HG03439 (cell line): ENCODE measurements around the gene COL20A1.
"Not testable (repeated sequence)": the region's sequence is repeated elsewhere in the genome, so short reads cannot be mapped to it uniquely, and the experiment has no call there.

Source experiments
- ATAC-seq: cut with Tn5 transposase; IDR thresholded peaks from one replicate; pipeline ENCODE4 v1.9.1; 2021; ENCODE audit warnings: mild to moderate bottlenecking, moderate library complexity; ENCODE audit not compliant: unreplicated experiment

The COL20A1 gene

DNA sequence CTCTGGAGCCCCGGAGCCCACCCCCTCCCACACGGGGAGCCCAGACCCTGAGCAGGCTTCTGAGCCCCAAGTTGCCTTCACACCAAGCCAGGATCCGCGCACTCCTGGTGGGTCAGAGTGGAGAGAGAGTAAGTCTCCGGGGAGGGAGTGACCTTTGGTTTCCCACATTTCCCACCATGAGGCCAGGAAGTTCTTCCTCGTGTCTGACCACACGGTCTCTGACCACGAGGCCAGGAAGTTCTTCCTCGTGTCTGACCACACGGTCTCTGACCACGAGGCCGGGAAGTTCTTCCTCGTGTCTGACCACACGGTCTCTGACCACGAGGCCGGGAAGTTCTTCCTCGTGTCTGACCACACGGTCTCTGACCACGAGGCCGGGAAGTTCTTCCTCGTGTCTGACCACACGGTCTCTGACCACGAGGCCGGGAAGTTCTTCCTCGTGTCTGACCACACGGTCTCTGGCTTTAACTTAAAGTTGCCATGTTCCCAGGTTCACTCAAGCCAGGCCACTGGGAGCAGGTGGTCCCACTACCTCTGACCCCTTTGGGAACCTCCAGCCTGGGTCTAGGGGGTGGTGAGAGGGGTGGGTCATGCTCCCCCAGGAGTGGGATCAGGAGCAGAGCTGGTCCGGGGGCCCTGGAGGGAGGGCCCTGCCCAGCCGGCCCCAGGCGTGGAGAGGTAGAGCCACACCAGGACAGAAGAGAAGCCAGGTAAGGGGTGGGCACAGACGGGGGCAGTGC, 13.1 kb downstream of the COL20A1 start:
- not testable (repeated sequence) for ATAC-seq

DNA sequence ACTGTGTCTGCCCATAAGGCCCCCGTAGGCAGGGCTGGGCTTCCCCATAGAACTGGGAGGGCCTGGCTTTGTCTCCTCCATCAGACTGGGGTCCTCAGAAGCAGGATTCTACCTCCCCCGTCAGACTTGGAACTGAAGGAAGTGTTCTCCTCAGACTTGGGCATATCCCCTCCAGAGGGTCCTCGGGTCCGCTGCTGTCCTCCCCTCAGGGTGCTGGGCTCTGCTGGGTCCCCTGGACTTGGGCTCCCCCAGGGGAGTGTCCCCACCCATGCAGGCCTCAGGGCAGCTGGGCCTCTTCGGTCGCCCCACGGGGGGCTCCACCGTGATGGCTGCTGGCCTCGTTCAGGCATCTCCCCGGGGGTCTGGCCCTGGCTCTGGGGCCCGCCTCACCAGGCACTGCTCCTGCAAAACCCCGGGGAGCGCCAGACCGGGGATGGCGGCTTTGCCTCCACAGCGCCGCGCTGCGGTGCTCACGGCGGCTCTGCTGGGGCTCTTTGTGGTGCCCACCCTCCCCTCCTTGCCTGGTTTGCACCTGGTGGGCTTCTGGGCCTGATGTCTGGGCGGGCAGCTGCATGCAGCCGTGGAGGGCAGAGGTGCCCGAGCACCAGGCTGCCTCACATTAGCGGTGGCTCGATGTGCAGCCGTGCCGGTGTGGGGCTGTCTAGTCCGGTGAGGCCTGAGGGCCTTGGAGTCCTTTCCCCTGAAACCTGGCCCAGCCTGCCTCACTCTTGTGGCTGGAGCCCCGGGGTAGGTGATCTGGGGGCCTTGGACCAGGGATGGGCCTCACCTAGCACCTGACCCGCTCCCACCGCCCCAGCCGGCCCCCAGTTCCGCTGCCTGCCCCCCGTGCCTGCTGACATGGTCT, 13.9 kb downstream of the COL20A1 start:
- ATAC-seq = no peak

DNA sequence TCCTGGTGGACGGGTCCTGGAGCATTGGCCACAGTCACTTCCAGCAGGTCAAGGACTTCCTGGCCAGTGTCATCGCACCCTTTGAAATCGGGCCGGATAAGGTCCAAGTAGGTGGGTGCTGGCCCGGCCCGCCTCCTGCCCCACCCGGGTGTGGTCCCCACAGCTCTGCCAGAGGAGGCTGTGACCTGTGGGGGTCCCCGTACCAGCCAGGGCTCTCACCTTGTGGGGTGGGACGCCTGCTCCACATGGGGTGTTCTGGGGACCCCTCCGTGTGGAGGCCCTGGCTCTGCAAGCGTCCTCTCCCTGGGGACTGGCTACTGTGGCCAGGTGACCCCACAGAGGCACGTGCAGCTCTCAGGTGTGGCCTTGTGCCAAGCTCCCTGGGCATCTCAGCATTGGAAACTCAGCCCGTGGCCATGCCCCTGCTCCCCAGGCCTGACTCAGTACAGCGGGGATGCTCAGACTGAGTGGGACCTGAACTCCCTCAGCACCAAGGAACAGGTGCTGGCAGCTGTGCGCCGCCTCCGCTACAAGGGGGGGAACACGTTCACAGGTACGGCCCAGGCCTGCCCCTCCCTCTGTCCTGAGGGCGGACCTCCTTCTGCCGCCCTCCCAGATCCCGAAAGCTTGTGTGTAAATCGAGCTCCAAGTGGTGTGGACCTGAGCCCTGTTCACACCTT, 14.7 kb downstream of the COL20A1 start:
- ATAC-seq = no peak

DNA sequence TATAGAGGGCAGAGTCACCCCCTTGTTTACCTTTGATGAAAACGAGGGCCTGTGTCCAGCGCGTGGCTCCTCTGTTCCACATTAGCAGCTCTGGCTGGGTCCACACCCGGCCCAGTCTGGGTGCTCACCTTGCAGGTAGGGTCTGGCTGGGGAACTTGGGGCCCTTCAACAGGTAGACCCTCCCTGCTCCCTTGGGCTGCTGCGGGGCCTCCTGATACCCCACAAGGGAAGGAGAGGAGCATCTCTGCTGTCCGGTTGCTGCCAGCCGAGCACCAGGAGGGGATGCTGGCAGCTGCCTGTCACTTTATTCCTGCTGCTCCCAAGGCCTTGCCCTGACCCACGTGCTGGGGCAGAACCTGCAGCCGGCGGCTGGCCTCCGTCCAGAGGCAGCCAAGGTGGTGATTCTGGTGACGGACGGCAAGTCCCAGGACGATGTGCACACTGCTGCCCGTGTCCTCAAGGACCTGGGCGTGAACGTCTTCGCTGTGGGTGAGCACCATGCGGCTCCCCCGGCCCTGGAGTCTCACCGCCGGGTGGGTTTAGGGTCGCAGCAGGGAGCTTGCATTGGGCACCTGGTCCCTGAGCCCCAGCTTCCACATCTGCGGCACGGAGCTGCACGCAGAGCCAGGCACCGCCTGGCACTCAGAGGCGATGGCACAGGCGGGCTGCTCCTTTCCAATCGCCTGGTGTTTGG, 15.4 kb downstream of the COL20A1 start:
- ATAC-seq = no peak

DNA sequence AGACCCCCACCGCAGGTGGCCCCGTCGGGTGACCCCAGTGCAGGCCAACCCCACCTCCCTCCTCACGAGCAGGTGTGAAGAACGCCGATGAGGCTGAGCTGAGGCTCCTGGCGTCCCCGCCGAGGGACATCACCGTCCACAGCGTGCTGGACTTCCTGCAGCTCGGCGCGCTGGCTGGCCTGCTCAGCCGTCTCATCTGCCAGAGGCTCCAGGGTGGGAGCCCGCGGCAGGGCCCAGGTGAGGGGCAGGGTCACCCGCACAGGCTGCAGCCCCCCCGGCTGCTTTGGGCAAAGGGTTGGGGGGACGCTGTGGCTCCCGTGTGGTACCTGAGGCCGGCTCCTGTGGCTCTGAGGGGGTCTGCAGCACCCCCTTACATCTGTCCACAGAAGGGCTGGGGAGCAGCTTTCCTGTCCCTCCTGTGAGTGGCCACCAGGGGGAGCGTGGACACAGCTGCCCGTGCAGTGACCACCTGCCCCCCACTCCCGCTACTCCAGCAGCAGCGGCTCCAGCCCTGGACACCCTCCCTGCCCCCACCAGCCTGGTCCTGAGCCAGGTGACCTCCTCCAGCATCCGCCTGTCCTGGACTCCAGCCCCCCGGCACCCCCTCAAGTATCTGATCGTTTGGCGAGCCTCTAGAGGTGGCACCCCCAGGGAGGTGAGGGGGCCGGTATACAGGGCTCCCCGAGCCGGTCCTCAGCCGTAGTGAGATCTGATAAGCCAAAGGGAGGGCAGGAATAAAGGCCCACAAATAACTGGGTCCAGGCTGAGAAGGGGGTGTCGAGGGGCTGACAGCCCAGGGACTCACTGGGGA, 16.5 kb downstream of the COL20A1 start:
- ATAC-seq = no peak

DNA sequence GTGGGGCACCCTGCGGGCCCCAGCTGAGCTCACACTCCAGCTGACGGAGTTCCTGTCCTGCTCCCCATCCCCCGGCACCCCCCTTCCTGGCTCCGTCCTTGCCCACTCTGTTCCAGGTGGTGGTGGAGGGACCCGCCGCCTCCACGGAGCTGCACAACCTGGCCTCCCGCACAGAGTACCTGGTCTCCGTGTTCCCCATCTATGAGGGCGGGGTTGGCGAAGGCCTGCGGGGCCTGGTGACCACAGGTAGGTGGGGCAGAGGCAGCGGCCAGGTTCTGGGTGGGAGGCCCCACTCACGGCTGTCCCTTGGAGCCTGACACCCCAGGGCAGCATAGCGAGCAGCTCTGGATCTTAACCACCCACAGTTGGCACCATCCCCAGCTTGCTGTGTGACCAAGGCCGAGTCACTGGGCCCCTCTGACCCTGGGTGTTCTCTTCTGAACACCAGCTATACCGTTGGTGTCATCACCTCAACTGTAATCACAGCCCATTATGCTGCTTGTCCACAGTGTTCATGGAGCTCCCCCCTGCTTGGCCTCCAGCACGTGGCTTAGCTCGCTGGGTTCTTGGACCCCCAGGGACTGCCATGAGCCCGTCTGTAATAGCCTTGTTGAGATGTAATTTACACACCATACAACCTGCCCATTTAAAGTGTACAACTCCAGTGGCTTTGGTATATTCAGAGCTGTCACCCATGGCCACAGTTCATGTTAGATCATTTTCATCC, 17.4 kb downstream of the COL20A1 start:
- no peak for ATAC-seq

DNA sequence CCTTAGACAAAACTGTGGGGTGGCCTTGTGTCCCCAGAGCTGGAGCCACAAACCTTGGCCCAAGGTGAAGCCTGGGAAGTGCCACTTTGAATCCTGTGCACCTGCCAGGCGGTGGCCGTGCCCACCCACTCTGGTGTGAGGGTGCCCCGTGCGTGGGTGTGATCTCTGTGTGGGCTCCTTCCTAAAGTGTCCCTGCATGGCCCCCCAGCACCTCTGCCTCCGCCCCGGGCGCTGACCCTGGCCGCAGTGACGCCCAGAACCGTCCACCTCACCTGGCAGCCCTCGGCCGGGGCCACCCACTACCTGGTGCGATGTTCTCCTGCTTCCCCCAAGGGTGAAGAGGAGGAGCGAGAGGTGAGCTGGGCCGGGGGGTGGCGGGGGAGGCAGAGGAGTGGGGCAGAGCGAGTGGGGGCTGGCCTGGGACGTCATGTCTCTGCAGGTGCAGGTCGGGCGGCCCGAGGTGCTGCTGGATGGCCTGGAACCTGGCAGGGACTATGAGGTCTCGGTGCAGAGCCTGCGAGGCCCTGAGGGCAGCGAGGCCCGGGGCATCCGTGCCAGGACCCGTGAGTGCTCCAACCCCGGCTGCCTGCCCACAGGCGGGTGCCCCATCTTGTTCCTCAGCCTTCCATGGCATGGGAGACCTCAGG, 18.3 kb downstream of the COL20A1 start:
- ATAC-seq = no peak

DNA sequence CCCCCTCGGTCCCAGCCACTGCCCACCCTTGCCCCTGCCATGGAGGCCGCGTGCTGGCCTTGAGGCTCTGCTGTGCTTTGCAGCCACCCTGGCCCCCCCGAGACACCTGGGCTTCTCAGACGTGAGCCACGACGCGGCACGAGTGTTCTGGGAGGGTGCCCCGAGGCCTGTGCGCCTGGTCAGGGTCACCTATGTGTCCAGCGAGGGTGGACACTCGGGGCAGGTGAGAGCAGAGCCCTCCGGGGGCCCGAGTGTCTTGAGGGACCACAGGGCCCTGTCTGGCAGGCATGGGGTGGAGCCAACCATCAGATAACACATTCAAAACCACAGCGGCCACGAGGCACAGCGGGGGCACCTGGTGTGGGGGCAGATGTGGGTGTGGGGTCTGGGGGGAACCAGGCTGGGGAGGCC, 18.9 kb downstream of the COL20A1 start:
- ATAC-seq = no peak

DNA sequence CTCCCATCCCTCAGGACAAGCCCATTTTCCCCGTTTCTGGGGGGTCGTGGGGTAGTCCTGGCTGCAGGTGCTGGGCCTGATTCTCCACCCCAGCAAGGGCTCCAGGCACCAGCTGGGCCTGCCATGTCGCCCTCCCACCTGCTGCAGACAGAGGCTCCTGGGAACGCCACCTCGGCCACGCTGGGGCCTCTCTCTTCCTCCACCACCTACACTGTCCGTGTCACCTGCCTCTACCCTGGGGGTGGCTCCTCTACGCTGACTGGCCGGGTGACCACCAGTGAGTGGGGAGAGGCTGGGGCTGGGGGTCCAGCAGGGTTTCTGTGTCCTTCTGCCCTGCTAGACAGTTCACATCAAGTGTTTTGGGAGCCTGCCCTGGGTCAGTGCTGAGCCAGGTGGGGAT, 19.3 kb downstream of the COL20A1 start:
- no peak for ATAC-seq

DNA sequence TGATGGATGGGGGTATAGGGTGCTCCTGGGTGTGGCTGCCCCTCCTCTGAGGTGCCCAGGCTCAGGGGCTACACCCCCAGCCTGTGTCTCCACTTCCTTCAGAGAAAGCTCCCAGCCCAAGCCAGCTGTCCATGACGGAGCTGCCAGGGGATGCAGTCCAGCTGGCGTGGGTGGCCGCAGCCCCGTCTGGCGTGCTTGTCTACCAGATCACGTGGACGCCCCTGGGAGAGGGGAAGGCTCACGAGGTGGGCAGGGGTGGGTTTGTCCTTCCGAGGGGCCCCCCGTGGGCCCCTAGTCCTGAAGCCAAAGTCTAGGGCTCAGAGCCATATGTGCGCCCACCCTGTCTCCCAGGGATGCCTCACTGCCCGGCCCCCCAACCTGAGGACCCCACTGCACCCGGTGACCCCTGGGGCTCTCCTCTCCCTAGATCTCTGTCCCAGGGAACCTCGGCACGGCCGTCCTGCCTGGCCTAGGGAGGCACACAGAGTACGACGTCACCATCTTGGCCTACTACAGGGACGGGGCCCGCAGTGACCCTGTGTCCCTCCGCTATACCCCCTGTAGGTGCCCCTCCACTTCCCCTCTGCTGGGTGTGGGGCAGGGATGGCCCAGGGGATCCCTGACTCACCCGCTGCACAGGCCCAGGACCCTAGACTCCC, 19.8 kb downstream of the COL20A1 start:
- ATAC-seq = no peak

DNA sequence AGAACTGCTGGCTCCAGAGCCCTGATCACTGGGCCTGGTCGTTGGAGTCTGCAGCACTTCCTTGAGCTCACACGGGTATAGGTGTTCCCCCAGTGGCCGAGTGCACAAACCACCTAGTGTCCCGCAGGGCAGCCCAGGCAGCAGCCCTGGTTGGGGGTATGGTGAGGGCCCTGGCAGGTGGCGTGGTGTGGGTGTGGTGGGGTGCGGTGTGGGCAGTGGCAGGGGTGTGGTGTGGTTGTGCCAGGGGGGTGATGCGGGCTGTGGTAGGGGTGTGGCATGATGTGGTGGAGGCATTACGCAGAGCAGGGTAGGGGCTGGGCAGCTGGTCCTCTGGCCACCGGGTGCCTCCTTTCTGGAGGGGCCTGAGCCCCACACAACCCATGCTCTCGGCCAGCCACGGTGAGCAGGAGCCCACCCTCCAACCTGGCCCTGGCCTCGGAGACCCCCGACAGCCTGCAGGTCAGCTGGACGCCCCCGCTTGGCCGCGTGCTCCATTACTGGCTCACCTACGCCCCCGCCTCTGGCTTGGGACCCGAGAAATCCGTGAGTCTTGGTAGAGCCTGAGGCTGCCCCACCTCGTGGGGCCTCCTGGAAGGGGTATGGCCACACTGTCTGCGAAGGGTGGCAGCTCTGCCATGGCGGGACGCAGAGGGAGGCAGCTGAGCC, 20.5 kb downstream of the COL20A1 start:
- no peak for ATAC-seq

DNA sequence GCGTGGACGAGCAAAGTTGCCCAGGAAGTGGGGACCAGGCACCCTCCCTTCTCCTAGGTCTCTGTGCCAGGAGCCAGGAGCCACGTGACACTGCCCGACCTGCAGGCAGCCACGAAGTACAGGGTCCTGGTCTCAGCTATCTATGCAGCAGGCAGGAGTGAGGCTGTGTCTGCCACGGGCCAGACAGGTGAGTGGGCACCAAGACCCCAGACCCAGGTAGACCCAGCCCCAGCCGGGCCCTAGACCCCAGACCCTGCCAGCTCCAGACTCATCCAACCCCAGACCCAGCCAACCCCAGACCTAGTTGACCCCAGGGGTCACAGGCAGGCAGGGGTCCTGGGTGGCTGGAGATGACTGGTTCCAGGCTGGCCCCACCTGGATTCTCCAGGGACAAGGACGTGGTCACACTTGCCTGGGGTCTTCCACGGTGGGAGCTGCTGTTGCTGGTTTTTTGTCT, 21.1 kb downstream of the COL20A1 start:
- no peak for ATAC-seq

DNA sequence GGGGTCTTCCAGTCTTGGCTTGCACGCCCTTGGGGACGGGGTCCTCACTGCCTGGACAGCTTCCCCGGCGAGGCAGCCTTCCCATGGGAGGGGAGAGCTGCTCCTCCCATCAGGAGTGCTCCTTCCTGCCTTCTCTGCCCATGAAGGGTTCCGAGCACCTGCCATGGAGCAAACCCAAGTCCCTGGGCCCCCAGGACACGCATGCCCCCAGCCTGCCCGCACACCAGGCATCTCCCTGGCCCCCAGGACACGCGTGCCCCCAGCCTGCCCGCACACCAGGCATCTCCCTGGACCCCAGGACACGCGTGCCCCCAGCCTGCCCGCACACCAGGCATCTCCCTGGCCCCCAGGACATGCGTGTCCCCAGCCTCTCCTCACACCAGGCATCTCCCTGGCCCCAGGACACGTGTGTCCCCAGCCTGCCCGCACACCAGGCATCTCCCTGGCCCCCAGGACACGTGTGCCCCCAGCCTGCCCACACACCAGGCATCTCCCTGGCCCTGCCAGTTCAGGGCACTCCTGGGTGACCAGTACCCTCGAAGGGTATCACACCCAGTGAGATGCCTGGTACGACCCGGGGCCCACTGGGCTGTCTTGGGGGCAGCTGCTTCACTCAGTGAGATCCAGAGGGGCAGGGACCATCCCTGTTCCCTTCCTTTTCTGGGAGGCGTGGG, 21.7 kb downstream of the COL20A1 start:
- no peak for ATAC-seq

DNA sequence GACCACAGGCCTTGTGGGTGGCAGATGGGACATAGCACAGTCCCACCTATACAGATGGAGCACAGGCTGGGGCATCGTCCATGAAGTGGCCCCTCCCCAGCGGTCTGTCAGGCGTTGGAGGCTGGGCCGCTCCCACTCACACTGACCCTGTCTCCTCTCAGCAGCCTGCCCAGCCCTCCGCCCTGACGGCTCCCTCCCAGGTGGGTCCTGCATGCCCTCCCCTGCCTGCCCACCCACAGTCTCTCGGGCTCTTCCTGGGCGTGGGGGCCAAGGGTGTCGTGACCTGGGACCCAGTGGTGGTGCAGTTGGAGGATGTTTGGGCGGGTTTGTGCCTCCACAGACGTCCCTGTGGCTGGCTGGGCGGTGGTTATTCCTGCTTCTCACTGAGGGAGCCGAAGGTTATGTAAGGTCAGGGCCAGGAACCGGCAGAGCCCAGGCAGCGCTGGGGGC, 22.3 kb downstream of the COL20A1 start:
- ATAC-seq = no peak

DNA sequence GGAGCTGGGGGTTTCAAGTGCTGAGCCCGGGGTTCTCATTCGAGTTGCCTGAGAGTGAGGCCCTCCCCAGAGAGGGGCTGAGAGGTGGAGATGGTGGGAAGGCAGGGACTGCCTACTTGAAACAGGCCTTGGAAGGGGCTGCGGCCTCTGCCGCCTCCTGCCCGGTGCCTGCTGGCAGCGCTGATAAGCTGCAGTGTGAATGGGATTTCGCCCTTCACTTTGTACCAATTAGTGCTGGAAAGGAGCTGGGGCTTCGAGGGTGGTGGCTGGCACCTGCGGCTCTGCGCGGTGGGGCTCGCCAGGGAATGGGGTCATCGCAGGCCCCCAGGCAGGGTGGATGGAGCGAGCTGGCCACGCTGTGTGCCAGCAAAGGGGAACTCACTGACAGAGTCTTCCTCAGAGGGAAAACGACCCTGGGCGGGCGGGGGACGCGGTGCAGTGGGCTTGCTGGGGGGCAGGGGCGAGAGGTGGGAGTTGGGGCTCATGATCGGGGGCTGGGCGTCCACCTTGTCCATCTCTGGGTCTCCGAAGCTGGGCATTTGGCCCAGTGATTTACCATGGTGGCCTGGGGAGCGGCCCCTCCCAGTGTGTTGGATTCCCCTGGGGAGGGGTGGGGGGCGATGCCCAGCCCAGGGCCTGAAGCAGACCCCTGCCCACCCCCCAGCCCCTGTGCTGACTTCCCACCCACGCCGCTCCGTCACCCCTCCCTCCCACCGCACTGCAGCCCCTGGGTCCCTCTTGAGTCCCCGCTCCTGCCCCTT, 22.9 kb downstream of the COL20A1 start:
- no peak for ATAC-seq

DNA sequence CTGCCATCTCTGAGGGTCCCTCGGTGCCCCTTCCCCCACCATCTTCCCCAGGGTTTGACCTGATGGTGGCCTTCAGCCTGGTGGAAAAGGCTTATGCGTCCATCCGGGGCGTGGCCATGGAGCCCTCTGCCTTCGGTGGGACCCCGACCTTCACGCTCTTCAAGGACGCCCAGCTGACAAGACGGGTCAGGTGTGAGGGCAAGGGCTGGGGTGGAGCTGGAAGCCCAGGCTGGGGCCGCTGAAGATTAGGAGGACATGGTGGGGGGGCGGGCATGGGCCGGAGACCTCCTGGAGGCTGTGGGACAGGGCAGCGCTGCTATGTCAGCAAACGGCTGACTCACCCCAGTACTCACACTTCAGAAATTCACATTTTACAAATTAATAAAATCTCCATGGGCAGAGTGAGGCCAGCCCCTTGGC, 23.5 kb downstream of the COL20A1 start:
- ATAC-seq = no peak

DNA sequence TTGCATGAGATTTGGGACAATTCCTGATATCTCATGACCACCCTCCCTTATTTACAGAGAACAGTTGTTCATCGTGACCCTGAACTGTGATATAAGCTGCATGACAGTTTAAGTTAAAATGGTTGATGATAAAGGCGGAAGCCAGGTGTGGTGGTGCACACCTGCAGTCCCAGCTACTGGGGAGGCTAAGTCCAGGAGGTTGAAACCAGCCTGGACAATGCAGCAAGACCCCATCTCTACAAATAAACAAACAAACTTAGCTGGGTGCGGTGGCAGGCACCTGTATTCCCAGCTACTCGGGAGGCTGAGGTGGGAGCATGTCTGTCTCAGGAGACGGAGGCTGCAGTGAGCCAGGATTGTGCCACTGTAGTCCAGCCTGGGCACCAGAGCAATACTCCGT, 24.1 kb downstream of the COL20A1 start:
- ATAC-seq = no peak
